Astrocyte (in vitro differentiated cells and primary cell): ENCODE results near the gene PLA2G4D. TPM values are rescaled to one million over a fixed set of nuclear protein-coding genes. Genes with fewer than 3 reads are reported as not detected.

Source experiments
- DNase-seq: peaks from one replicate; pipeline ENCODE4 v3.0.0-alpha.2; 2010; ENCODE audit warnings: low read depth
- FAIRE-seq: peaks from 2 replicates; lab custom pipeline; 2011; peaks lifted over from hg19 to GRCh38; lab: Jason Lieb, UNC
- H2AFZ ChIP-seq: 2 replicates; pipeline ENCODE4 v1.6.0; 2012; ENCODE audit warnings: low read depth, low read length, inconsistent platforms
- H3K27ac ChIP-seq: 2 replicates; pipeline ENCODE4 v1.5.1; 2011; ENCODE audit warnings: low read depth, low read length, inconsistent platforms
- H3K27me3 ChIP-seq: 2 replicates; pipeline ENCODE4 v1.6.0; 2011; ENCODE audit warnings: low read length, inconsistent platforms; ENCODE audit not compliant: insufficient read depth
- H3K36me3 ChIP-seq: 2 replicates; pipeline ENCODE4 v1.5.1; 2011; ENCODE audit warnings: low read length, inconsistent platforms; ENCODE audit not compliant: insufficient read depth
- H3K4me1 ChIP-seq: 2 replicates; pipeline ENCODE4 v1.5.1; 2011; ENCODE audit warnings: low read length, inconsistent platforms; ENCODE audit not compliant: insufficient read depth
- H3K4me2 ChIP-seq: 2 replicates; pipeline ENCODE4 v1.6.0; 2012; ENCODE audit warnings: low read length, inconsistent platforms
- H3K4me3 ChIP-seq: 2 replicates; pipeline ENCODE4 v1.5.1; 2011; ENCODE audit warnings: low read depth, mild to moderate bottlenecking, low read length, inconsistent platforms; ENCODE audit not compliant: insufficient read depth
- H3K79me2 ChIP-seq: 2 replicates; pipeline ENCODE4 v1.6.0; 2012; ENCODE audit warnings: mild to moderate bottlenecking, low read length, inconsistent platforms; ENCODE audit not compliant: insufficient read depth
- H3K9ac ChIP-seq: 2 replicates; pipeline ENCODE4 v1.6.0; 2012; ENCODE audit warnings: mild to moderate bottlenecking, low read length, inconsistent platforms
- H3K9me3 ChIP-seq: 2 replicates; pipeline ENCODE4 v1.5.1; 2012; ENCODE audit warnings: low read depth, mild to moderate bottlenecking, low read length, inconsistent platforms; ENCODE audit not compliant: insufficient read depth
- H4K20me1 ChIP-seq: 2 replicates; pipeline ENCODE4 v1.6.0; 2012; ENCODE audit warnings: low read length, inconsistent platforms; ENCODE audit not compliant: insufficient read depth
- H3K27ac Mint-ChIP-seq: one replicate; pipeline ENCODE4 v1.8.0; 2021; ENCODE audit warnings: mild to moderate bottlenecking, mixed read lengths; ENCODE audit not compliant: unreplicated experiment
- H3K27me3 Mint-ChIP-seq: one replicate; pipeline ENCODE4 v1.8.0; 2021; ENCODE audit warnings: low read depth, mixed read lengths; ENCODE audit not compliant: unreplicated experiment
- H3K36me3 Mint-ChIP-seq: one replicate; pipeline ENCODE4 v1.8.0; 2021; ENCODE audit warnings: low read depth, mixed read lengths; ENCODE audit not compliant: unreplicated experiment
- H3K4me1 Mint-ChIP-seq: one replicate; pipeline ENCODE4 v1.8.0; 2021; ENCODE audit warnings: low read depth, mixed read lengths; ENCODE audit not compliant: unreplicated experiment
- H3K4me3 Mint-ChIP-seq: one replicate; pipeline ENCODE4 v1.8.0; 2021; ENCODE audit warnings: mild to moderate bottlenecking, moderate library complexity, mixed read lengths; ENCODE audit not compliant: unreplicated experiment
- H3K9me3 Mint-ChIP-seq: one replicate; pipeline ENCODE4 v1.8.0; 2021; ENCODE audit warnings: mild to moderate bottlenecking, mixed read lengths; ENCODE audit not compliant: unreplicated experiment
- CTCF ChIP-seq: IDR thresholded peaks from 2 replicates; pipeline ENCODE4 v1.5.1; 2011; ENCODE audit warnings: low read depth, mild to moderate bottlenecking, inconsistent platforms, low read length, moderate library complexity; ENCODE audit not compliant: insufficient read depth
- EZH2 ChIP-seq: IDR thresholded peaks from 2 replicates; pipeline ENCODE4 v1.6.1; 2012; ENCODE audit warnings: mild to moderate bottlenecking, low read length, inconsistent platforms; ENCODE audit not compliant: insufficient read depth
- total RNA-seq: library from RNA; stranded (reverse); gene quantifications from 2 replicates; pipeline ENCODE4 v1.2.1, GENCODE V29; 2021

The PLA2G4D gene
- total RNA-seq, 1 donor from 2014 or later: not detected

GRCh38 chr15:42087460-42087859 lies 6.9 kb downstream of the PLA2G4D start:
- no peaks in the 10 kb centered on the region for H3K36me3 ChIP-seq
- FAIRE-seq (no peak), DNase-seq (no peak)
- H3K36me3 Mint-ChIP-seq: peaks cover 1% of the 10 kb centered on the region
- peaks cover 2% of the 10 kb centered on the region for H3K9me3 Mint-ChIP-seq
- H3K27me3 Mint-ChIP-seq: peaks cover 41% of the 10 kb centered on the region
- peaks cover 7% of the 10 kb centered on the region for H3K4me1 Mint-ChIP-seq
- H4K20me1 ChIP-seq: no peaks in the 10 kb centered on the region
- H3K27ac Mint-ChIP-seq: no peak overlapping the region
- H3K4me2 ChIP-seq: no peak overlapping the region
- H2AFZ ChIP-seq: no peak overlapping the region
- H3K27me3 ChIP-seq: peaks cover 9% of the 10 kb centered on the region
- H3K79me2 ChIP-seq: no peaks in the 10 kb centered on the region
- H3K4me1 ChIP-seq: no peaks in the 10 kb centered on the region
- H3K4me3 Mint-ChIP-seq: no peak overlapping the region
- no peak overlapping the region for H3K9ac ChIP-seq
- no peak for TF ChIP-seq EZH2
- no peak for TF ChIP-seq CTCF
- no peak overlapping the region for H3K4me3 ChIP-seq
- no peak overlapping the region for H3K27ac ChIP-seq
- no peaks in the 10 kb centered on the region for H3K9me3 ChIP-seq

- H3K4me1 ChIP-seq: no peaks in the 10 kb centered on the region
- Mint-ChIP-seq H3K9me3 (peaks cover 3% of the 10 kb centered on the region), H3K4me3 (no peak overlapping the region), H3K36me3 (peaks cover 1% of the 10 kb centered on the region), H3K27ac (no peak overlapping the region), H3K4me1 (peaks cover 1% of the 10 kb centered on the region), H3K27me3 (peaks cover 46% of the 10 kb centered on the region)
- H3K36me3 ChIP-seq: no peaks in the 10 kb centered on the region
- H3K79me2 ChIP-seq: no peaks in the 10 kb centered on the region
- no peak for FAIRE-seq
- H3K27ac ChIP-seq: no peak overlapping the region
- no peak overlapping the region for H3K9ac ChIP-seq
- H3K27me3 ChIP-seq: peaks cover 15% of the 10 kb centered on the region
- H3K9me3 ChIP-seq: no peaks in the 10 kb centered on the region
- no peak for TF ChIP-seq CTCF
- no peak for TF ChIP-seq EZH2
- no peak overlapping the region for H3K4me3 ChIP-seq
- H2AFZ ChIP-seq: no peak overlapping the region
- no peak for DNase-seq
- H3K4me2 ChIP-seq: no peak overlapping the region
- H4K20me1 ChIP-seq: no peaks in the 10 kb centered on the region
Measured at GRCh38 chr15:42085721-42086120, 8.6 kb downstream of the PLA2G4D start.

GRCh38 chr15:42085236-42085605 lies 9.1 kb downstream of the PLA2G4D start:
- H3K4me2 ChIP-seq: no peak overlapping the region
- DNase-seq (no peak), FAIRE-seq (no peak)
- H3K4me1 ChIP-seq: no peaks in the 10 kb centered on the region
- TF ChIP-seq CTCF (no peak), EZH2 (no peak)
- H3K9me3 ChIP-seq: no peaks in the 10 kb centered on the region
- Mint-ChIP-seq H3K27me3 (peaks cover 47% of the 10 kb centered on the region), H3K27ac (no peak overlapping the region), H3K9me3 (peaks cover 3% of the 10 kb centered on the region), H3K4me3 (no peak overlapping the region), H3K36me3 (peaks cover 1% of the 10 kb centered on the region), H3K4me1 (peaks cover 6% of the 10 kb centered on the region)
- H3K36me3 ChIP-seq: no peaks in the 10 kb centered on the region
- H2AFZ ChIP-seq: no peak overlapping the region
- no peak overlapping the region for H3K9ac ChIP-seq
- H3K27ac ChIP-seq: no peak overlapping the region
- H4K20me1 ChIP-seq: no peaks in the 10 kb centered on the region
- no peak overlapping the region for H3K4me3 ChIP-seq
- H3K27me3 ChIP-seq: peaks cover 17% of the 10 kb centered on the region
- no peaks in the 10 kb centered on the region for H3K79me2 ChIP-seq
